CD4-positive, alpha-beta T cell treated with Interleukin-2 at 100 ng/mL for 4 hours (primary cell): ENCODE measurements around the gene GPC1.

ENCODE experiments used
- DNase-seq: peaks from one replicate; pipeline ENCODE4 v3.0.0-alpha.2; 2020; ENCODE audit warnings: low spot score

GPC1 gene

GRCh38 chr2:240500561-240501423 lies 65.3 kb downstream of the GPC1 start:
- no peak for DNase-seq

GRCh38 chr2:240501531-240501991 lies 66.1 kb downstream of the GPC1 start:
- DNase-seq, result no peak

- no peak for DNase-seq
Observed at GRCh38 chr2:240502059-240502429, 66.6 kb downstream of the GPC1 start.

- no peak for DNase-seq
Observed at GRCh38 chr2:240502430-240503121, 67.1 kb downstream of the GPC1 start.

- DNase-seq, result no peak
Observed at GRCh38 chr2:240503375-240503774, 67.9 kb downstream of the GPC1 start.

GRCh38 chr2:240503848-240504247 lies 68.4 kb downstream of the GPC1 start:
- DNase-seq, result no peak

GRCh38 chr2:240505910-240506309 lies 70.4 kb downstream of the GPC1 start:
- no peak for DNase-seq

GRCh38 chr2:240506406-240507059 lies 71.1 kb downstream of the GPC1 start:
- no peak for DNase-seq

- DNase-seq, result no peak
Observed at GRCh38 chr2:240507060-240507777, 71.8 kb downstream of the GPC1 start.

- no peak for DNase-seq
Observed at GRCh38 chr2:240507778-240508251, 72.4 kb downstream of the GPC1 start.

- no peak for DNase-seq
Observed at GRCh38 chr2:240508832-240509545, 73.5 kb downstream of the GPC1 start.

- no peak for DNase-seq
Observed at GRCh38 chr2:240509667-240510512, 74.4 kb downstream of the GPC1 start.

GRCh38 chr2:240510513-240511210 lies 75.2 kb downstream of the GPC1 start:
- no peak for DNase-seq

GRCh38 chr2:240511351-240512108 lies 76.1 kb downstream of the GPC1 start:
- DNase-seq, result no peak

GRCh38 chr2:240512109-240512485 lies 76.6 kb downstream of the GPC1 start:
- no peak for DNase-seq

- no peak for DNase-seq
Observed at GRCh38 chr2:240512666-240513535, 77.4 kb downstream of the GPC1 start.

GRCh38 chr2:240513549-240514287 lies 78.3 kb downstream of the GPC1 start:
- DNase-seq, result peak; percentile 92
